ENCODE measurements around the gene RARB.

- TF ChIP-seq SUZ12 (IDR thresholded peaks at IDR 0.05; ENCODE audit: extremely low read depth, insufficient read depth, insufficient read length) (no peak), YY1 (IDR thresholded peaks at IDR 0.05; ENCODE audit: insufficient read depth, insufficient read length) (no peak), ZNF274 (IDR thresholded peaks at IDR 0.05; ENCODE audit: low read depth, low read length) (no peak)
Observed at GRCh38 chr3:25603703-25604102, 175.6 kb downstream of the RARB start.

Data from NT2/D1 (cell line).